GM19351 (cell line): Measurements from ENCODE around the gene GNG14.
"Not testable (repeated sequence)": the region's sequence is repeated elsewhere in the genome, so short reads cannot be mapped to it uniquely, and the experiment has no call there.

Experiments used
- ATAC-seq: cut with Tn5 transposase; IDR thresholded peaks from one replicate; pipeline ENCODE4 v1.9.1; 2021; ENCODE audit warnings: mild to moderate bottlenecking, moderate library complexity; ENCODE audit not compliant: unreplicated experiment

The GNG14 gene

GRCh38 chr19:12687496-12688196 lies at the start of gene GNG14:
Gene GNG14, plus strand, starts transcription at chr19:12687998. Its CDS starts 51 bp downstream, at chr19:12688049.
- ATAC-seq = no peak

GRCh38 chr19:12638611-12639182 lies 49.1 kb upstream of the GNG14 start:
- no peak for ATAC-seq

GRCh38 chr19:12639901-12640613 lies 47.7 kb upstream of the GNG14 start:
- ATAC-seq = no peak

- ATAC-seq = no peak
Observed at GRCh38 chr19:12641456-12641855, 46.3 kb upstream of the GNG14 start.

- ATAC-seq = no peak
Observed at GRCh38 chr19:12642506-12642905, 45.3 kb upstream of the GNG14 start.

- ATAC-seq = not testable (repeated sequence)
Observed at GRCh38 chr19:12643716-12644115, 44.1 kb upstream of the GNG14 start.

- ATAC-seq = no peak
Observed at GRCh38 chr19:12646551-12646950, 41.2 kb upstream of the GNG14 start.

GRCh38 chr19:12647047-12647446 lies 40.8 kb upstream of the GNG14 start:
- no peak for ATAC-seq

GRCh38 chr19:12647490-12648071 lies 40.2 kb upstream of the GNG14 start:
- ATAC-seq = no peak

GRCh38 chr19:12648088-12648487 lies 39.7 kb upstream of the GNG14 start:
- no peak for ATAC-seq

- ATAC-seq = no peak
Observed at GRCh38 chr19:12649941-12650340, 37.9 kb upstream of the GNG14 start.

GRCh38 chr19:12652219-12652618 lies 35.6 kb upstream of the GNG14 start:
- no peak for ATAC-seq

GRCh38 chr19:12655546-12655945 lies 32.3 kb upstream of the GNG14 start:
- ATAC-seq = no peak

GRCh38 chr19:12656899-12657571 lies 30.8 kb upstream of the GNG14 start:
- no peak for ATAC-seq

GRCh38 chr19:12657966-12658365 lies 29.8 kb upstream of the GNG14 start:
- ATAC-seq = no peak

- no peak for ATAC-seq
Observed at GRCh38 chr19:12660980-12661379, 26.8 kb upstream of the GNG14 start.

GRCh38 chr19:12664406-12665280 lies 23.2 kb upstream of the GNG14 start:
- ATAC-seq = no peak

GRCh38 chr19:12665281-12665573 lies 22.6 kb upstream of the GNG14 start:
- ATAC-seq = no peak

GRCh38 chr19:12665671-12666264 lies 22.0 kb upstream of the GNG14 start:
- no peak for ATAC-seq
